Hematopoietic multipotent progenitor cell treated with erythropoietin and hydrocortisone succinate and interleukin-3 and kit ligand, for 8 days (in vitro differentiated cells): ENCODE results near the gene GSTM4.
"Not testable (repeated sequence)": the region's sequence is repeated elsewhere in the genome, so short reads cannot be mapped to it uniquely, and the experiment has no call there.

Experiments
- DNase-seq: peaks from one replicate; pipeline ENCODE4 v3.0.0-alpha.2; 2015

The GSTM4 gene

DNA sequence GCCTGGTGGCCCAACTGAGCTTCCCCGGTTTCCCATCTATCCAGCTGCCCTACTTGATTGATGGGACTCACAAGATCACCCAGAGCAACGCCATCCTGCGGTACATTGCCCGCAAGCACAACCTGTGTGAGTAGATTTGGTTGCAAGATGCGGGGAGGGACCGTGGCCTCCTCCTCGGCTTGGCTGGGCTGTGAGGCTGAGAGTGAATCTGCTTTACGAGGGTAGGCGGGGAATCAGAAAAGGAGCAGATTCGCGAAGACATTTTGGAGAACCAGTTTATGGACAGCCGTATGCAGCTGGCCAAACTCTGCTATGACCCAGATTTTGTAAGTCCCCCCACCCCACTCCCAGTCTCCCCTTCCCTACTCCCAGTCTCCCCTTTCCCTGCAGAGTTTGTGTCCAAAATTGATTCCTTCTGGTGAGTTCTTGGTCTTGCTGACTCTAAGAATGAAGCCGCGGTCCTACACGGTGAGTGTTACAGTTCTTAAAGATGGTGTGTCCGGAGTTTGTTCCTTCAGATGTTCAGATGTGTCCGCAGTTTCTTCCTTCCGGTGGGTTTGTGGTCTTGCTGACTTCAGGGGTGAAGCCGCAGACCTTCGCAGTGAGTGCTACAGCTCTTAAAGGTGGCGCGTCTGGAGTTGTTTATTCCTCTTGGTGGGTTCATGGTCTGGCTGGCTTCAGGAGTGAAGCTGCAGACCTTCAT is 13.5 kb downstream of the GSTM4 start:
- DNase-seq = no peak

DNA sequence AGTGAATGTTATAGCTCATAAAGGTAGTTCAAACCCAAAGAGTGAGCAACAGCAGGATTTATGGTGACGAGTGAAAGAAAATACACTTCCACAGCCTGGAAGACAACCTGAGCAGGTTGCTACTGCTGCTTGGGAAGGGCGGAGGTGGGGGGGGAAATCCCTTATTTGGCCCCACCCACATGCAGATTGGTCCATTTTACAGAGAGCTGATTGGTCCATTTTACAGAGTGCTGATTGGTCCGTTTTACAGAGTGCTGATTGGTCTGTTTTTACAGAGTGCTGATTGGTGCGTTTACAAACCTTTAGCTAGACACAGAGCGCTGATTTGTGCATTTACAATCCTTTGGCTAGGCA is 14.0 kb downstream of the GSTM4 start:
- not testable (repeated sequence) for DNase-seq

DNA sequence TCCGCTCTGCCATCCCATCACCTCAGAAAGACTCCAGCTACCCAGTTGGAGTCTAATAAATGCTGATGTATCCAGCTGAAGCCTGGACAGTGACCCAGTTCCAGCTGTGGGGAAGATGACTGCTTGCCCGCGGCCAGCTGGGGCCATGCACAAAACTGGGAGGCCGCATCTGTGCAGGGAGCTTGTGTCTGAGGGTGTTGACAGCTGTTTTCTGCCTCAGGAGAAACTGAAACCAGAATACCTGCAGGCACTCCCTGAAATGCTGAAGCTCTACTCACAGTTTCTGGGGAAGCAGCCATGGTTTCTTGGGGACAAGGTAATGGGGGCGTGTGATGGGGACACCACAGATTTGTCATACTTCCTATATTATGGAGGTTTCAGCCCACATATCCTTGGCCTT is 15.2 kb downstream of the GSTM4 start:
- no peak for DNase-seq

DNA sequence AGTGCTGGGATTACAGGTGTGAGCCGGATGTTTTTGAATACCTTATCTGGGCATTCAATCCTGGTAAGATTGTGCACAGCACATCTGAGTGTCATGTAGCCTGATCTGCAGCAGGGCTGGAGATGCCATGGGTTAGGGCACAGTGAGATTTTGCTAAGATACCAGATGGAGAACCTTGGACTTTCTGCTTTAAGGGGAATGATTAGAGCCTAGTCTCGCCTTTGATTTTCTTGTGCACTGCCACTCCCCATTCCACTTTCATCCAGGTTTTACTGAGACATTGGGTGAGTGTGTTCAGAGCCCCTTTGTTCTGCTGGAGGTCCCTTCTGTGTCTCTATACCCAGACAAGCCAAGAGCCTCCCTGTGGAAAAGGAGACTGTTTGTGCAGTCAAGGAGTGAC is 18.0 kb downstream of the GSTM4 start:
- DNase-seq = not testable (repeated sequence)

DNA sequence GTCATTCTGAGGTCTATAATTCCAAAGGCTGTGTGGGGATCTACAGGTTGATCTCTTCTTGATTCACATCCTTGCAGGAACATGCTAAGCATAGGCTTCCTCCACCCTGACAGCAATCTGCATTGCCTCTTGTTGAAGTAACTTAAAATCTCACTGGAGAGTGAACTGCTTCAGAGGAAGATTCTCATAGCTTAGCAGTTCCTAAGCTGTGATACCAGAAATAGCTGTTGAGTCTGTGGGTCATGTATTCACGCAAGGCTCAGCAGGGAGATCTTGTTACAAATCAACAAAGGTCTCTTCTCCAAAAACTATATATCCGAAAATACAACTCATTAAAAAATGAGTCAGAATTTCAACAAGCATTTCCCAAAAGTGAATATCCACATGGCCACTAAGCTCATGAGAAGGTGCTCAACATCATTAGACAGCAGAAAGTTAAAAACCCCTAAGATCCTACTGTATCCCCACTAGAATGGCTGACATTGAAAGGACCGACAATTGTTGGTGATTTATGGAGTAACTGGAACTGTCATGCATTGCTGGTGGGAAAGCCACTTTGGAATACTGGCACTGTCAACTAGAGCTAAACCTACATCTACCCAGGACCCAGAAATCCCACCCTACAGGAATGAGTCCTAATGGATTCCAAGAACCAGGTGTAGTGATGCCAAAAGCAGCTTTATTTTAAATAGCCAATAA is 20.9 kb downstream of the GSTM4 start:
- DNase-seq = not testable (repeated sequence)

DNA sequence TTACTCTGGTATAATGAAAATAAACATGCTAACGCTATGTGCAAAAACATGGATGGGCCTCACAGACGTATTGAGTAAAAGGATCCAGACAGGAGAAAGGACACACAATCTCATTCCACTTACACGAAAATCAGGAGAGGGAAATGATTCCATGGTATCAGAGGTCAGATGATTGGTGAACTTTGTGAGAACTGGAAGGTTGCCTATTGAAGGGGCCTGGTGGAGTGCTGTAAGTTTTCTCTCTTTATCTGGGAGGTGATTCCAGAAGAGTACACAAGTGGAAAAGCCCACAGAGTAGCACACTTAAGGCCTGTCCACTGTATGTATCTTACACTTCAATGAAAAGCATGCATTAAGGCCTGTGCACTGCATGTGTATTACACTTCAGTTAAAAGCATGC is 21.6 kb downstream of the GSTM4 start:
- no peak for DNase-seq

DNA sequence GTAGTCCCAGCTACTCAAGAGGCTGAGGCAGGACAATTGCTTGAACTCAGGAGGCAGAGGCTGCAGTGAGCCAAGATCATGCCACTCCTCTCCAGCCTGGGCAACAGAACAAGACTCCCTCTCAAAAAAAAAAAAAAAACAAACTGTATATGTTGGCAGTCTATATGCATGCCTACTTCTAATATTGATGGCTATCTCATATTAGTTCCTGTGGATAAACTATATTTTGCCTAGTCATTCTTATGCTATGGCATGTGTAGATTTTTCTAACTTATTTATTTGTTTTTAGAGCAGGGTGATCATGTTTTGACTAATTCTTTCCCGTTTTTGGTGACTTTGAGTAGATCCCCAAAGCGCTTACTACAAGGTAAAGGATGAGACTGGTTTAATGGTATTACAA is 22.7 kb downstream of the GSTM4 start:
- DNase-seq = not testable (repeated sequence)

DNA sequence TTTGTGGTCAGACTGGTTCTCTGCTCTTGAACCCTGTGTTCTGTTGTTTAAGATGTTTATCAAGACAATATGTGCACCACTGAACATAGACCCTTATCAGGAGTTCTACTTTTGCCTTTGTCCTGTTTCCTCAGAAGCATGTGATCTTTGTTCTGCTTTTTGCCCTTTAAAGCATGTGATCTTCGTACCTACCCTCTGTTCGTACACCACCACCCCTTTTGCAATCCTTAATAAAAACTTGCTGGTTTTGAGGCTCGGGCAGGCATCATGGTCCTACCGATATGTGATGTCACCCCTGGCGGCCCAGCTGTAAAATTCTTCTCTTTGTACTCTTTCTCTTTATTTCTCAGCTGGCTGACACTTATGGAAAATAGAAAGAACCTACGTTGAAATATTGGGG is 28.9 kb downstream of the GSTM4 start:
- DNase-seq = not testable (repeated sequence)

DNA sequence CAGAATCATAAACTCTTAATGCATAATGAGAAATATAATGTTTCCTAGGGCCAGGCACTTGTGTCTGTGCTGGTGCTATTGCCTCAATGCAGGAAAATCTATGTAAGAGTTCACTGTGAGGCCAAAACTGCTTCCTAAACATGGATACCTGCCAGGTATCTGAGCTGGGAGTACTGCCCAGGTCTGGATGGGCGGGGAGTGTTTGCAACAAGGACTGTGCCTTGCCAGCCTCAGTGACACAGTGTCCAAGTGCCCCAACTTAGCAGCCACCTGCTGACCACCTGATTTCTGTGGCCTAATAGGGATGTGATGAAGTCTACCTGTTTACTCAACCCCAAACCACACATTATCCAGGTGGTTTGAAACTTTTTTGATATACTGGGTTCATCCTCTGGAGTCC is 29.5 kb downstream of the GSTM4 start:
- DNase-seq = not testable (repeated sequence)

DNA sequence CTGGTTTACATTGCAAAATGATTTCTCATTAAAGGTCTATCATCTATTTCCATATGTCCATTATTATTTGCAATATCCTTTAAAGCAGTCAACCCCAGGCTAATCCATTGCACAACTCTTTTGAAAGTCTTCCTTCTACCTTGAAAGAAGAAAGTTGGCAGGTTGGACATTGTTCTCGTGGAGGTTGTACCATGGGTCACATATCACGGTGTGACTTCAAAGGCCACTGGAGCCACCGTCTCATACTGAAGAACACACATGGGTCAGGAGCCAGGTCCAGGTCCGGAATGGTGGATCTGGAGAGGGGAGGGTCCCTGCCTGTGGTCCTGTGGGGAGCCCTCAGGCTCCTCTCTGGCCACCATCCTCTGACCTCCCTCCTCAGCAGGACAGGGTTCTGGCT is 30.0 kb downstream of the GSTM4 start:
- not testable (repeated sequence) for DNase-seq

DNA sequence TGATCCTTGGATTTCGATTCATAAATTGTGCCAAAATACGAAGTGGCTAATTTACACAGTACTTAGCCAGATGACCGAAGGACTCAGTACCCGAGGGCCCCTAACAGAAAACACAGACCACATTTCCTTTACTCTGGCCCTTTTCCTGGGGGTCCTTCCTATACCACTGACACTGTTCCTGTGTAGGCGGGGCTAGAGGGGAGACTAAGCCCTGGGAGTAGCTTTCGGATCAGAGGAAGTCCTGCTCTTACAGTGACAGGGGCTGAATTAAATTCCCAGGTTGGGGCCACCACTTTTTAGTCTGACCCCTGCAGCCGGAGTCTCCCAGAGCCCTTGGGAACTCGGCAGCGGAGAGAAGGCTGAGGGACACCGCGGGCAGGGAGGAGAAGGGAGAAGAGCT is 31.2 kb downstream of the GSTM4 start:
- not testable (repeated sequence) for DNase-seq

DNA sequence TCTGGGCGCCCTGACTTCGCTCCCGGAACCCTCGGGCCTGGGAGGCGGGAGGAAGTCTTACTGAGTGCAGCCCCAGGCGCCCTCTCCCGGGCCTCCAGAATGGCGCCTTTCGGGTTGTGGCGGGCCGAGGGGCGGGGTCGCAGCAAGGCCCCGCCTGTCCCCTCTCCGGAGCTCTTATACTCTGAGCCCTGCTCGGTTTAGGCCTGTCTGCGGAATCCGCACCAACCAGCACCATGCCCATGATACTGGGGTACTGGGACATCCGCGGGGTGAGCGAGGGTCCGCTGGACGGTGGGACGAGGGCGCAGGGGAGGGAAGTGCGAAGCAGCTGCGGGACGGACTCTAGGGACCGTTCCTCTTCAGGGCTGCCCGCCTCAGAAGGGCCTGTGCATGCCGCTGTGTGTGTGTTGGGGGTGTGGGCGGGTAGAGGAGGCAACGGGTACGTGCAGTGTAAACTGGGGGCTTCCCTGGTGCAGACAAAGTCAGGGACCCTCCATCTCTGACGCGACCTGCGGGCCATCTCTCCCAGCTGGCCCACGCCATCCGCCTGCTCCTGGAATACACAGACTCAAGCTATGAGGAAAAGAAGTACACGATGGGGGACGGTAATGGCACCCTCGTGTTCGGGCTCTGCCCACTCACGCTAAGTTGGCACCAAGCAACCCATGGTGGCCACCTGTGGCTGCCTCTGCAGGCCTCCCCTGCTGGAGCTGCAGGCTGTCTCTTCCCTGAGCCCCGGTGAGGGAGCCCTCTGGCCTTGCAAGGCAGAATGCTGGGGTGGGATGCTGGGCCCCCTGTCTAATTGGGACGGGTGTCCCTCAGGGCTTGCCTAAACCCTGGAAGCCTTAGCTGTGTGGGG is 32.0 kb downstream of the GSTM4 start, which contains the start of gene GSTM1:
GSTM1 (plus strand) TSS at position 177 of the 859 bp plus-strand sequence; CDS start at position 234, 57 bp downstream.
- no peak for DNase-seq

DNA sequence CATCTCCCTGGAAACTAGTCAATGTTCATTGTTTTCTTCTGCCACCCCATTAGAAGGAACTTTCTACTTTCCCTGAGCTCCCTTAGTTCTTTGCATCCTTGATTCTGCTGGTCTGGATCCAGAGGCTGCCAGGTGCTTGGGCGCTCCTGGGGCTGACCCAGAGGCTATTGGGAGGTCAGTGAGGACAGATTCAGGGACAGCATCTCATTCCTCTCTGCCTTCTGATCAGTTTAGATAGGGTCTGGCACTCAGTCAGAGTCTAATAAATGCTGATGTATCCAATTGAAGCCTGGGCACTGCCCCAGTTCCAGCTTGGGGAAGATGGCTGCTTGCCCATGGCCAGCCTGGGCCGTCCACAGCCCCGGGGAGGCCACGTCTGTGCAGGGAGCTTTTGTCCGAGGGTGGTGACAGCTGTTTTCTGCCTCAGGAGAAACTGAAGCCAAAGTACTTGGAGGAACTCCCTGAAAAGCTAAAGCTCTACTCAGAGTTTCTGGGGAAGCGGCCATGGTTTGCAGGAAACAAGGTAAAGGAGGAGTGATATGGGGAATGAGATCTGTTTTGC is 34.0 kb downstream of the GSTM4 start:
- DNase-seq = no peak

DNA sequence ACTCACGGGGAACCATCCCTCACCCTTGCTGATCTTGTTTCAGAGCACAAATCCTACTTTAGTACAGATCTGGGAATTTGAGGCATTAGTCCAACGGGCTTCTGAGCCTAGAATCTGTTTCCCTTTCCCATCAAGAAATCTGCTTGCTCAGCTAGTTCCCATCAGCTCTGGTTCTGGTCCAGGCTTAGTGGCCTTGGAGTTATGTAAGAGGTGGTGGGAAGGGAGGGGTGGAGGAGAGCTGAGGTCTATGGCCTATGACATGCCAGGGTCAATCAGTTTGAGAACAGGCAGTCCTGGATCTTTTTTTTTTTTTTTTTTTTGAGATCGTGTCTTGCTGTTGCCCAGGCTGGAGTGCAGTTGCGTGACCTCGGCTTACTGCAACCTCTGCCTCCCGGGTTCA is 35.9 kb downstream of the GSTM4 start:
- no peak for DNase-seq

DNA sequence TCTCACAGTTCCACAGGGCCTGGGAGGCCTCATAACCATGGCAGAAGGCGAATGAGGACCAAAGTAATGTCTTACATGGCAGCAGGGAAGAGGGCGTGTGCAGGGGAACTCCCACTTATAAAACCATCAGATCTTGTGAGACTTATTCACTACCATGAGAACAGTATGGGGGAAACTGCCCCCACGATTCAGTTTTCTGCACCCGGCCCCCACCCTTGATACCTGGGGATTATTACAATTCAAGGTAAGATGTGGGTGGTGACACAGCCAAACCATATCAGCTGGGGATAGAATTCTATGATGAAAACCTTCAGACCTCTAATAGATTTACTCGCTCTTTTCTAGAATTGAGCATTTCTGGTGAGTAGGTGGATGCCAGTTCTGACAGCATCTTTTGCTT is 38.5 kb downstream of the GSTM4 start:
- DNase-seq = not testable (repeated sequence)

DNA sequence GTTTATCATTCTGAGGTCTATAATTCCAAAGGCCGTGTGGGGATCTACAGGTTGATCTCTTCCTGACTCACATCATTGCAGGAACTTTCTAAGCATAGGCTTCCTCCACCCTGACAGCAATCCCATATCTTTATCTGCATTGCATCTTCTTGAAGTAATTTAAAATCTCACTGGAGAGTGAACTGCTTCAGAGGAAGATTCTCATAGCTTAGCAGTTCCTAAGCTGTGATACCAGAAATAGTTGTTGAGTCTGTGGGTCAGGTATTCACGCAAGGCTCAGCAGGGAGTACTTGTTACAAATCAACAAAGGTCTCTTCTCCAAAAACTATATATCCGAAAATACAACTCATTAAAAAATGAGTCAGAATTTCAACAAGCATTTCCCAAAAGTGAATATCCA is 39.2 kb downstream of the GSTM4 start:
- DNase-seq = not testable (repeated sequence)

DNA sequence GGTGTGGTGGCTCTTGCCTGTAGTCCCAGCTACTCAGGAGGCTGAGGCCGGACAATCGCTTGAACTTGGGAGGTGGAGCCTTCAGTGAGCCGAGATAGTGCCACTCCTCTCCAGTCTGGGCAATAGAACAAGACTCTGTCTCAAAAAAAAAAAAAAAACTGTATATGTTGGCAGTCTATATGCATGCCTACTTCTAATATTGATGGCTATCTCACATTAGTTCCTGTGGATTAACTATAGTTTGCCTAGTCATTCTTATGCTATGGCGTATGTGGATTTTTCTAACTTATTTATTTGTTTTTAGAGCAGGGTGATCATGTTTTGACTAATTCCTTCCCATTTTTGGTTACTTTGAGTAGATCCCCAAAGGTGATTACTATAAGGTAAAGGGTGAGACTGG is 41.2 kb downstream of the GSTM4 start:
- no peak for DNase-seq

DNA sequence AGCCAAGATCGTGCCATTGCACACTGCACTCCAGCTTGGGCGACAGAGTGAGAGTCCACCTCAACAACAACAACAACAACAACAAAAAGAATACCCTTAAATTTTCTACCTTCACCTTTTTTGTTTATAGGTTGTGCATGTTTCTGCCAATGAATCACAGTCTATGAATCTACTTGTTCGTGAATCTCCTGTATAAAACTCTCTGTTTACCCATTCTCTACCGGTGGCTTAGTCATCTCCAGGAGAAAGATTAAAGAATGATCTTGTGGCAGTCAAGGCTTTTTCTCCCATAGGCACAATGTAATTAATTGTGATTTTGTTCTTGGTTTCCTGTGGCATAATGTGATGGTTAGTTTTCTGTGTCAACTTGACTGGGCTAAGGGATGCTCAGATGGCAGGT is 42.0 kb downstream of the GSTM4 start:
- not testable (repeated sequence) for DNase-seq

DNA sequence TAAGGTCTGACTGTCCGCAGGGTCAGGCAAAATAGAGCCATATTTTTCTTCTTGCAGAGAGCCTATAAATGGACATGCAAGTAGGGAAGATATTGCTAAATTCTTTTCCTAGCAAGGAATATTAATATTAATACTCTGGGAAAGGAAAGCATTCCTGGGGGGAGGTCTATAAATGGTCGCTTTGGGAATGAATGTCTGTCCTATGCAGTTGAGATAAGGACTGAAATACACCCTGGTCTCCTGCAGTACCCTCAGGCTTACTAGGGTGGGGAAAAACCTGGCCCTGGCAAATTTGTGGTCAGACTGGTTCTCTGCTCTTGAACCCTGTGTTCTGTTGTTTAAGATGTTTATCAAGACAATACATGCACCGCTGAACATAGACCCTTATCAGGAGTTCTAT is 47.0 kb downstream of the GSTM4 start:
- DNase-seq = not testable (repeated sequence)

DNA sequence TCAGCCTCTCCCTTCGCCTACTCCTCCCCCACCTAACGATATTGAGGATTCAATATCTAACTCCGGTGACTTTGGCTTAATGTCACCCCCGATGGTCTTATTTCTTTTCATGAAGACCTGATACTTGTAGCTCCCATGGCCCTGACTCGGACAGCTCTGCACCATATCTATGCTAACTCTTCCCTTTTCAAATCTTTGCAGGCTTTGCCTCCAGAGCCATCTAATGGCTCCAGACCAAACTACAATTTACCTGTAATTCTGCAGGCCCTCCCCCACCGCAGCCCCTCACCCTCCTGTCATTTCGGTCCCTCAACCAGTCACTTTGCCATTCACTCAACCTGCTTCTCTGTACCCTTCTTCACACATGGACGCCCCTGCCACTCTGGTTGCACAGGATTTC is 48.3 kb downstream of the GSTM4 start:
- DNase-seq = no peak

DNA sequence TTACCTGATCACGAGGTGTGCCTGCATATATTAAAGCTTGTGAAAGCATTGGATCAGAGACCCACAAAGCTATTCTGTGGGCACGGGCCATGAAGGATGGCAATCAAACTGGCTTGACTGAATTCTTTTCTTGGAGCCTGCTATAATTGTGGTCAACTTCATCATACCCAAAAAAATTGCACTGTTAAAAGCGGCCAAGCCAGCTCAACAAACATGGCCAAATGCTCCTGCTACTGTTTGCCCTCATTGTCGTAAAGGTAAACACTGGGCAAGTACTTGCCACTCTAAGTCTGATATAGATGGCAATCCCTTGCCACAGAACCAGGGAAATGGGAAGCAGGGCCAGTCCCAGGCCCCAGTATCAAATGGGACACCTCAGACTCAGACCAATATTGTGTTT is 49.5 kb downstream of the GSTM4 start:
- DNase-seq = no peak

DNA sequence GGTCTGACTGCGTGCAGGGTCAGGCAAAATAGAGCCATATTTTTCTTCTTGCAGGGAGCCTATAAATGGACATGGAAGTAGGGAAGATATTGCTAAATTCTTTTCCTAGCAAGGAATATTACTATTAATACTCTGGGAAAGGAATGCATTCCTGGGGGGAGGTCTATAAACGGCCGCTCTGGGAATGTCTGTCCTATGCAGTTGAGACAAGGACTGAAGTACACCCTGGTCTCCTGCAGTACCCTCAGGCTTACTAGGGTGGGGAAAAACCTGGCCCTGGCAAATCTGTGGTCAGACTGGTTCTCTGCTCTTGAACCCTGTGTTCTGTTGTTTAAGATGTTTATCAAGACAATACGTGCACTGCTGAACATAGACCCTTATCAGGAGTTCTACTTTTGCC is 53.0 kb downstream of the GSTM4 start:
- DNase-seq = not testable (repeated sequence)

DNA sequence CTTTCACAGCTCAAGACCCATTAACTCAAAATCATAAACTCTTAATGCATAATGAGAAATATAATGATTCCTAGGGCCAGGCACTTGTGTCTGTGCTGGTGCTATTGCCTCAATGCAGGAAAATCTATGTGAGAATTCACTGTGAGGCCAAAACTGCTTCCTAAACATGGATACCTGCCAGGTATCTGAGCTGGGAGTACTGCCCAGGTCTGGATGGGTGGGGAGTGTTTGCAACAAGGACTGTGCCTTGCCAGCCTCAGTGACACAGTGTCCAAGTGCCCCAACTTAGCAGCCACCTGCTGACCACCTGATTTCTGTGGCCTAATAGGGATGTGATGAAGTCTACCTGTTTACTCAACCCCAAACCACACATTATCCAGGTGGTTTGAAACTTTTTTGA is 53.9 kb downstream of the GSTM4 start:
- not testable (repeated sequence) for DNase-seq
